ENCODE measurements around the gene CFAP99.

DNA sequence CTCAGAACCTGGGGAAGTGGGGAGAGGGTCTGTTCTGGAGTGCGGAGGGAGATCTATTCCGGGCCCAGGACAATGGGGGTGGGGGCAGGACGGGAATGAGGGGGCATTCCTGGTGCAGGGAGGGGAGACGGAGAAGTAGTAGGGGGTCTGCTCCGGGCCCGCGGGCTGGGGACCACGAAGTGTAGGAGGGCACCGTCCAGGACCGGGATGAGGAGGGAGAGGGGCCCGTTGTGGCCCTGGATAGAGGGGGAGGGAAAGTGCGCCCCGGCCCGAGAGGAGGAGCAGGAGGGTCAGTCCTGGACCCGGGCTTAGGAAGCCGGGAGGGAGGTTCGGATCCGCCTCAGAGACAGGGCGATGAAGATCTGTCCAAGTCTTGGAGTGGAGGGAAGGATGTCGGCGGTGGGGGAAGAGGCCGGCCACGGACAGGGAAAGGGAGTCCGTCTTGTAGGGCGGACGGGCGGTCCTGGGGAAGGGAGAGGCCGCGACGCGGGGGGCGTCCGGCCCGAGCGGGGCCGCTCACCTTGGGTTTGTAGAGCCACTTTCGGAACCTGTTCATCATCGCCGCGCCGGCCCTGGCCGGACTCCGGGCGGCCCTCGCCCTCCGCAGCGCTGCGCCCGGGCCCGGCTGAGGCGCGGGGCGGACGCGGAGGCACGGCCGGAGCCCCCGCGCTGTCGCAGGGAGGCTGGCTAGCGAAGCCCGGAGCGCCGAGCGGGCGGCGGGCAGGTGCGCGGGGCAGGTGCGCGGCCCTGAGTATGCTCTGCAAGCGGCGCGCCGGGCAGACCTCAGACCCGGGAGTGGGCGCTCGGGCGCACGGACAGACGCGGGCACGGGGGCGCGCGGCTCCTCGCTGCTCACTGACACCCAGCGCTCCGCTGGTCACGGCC lies 748 bp upstream of the CFAP99 start, which contains the start of gene ZFYVE28:
- TF ChIP-seq, protein P1, sequence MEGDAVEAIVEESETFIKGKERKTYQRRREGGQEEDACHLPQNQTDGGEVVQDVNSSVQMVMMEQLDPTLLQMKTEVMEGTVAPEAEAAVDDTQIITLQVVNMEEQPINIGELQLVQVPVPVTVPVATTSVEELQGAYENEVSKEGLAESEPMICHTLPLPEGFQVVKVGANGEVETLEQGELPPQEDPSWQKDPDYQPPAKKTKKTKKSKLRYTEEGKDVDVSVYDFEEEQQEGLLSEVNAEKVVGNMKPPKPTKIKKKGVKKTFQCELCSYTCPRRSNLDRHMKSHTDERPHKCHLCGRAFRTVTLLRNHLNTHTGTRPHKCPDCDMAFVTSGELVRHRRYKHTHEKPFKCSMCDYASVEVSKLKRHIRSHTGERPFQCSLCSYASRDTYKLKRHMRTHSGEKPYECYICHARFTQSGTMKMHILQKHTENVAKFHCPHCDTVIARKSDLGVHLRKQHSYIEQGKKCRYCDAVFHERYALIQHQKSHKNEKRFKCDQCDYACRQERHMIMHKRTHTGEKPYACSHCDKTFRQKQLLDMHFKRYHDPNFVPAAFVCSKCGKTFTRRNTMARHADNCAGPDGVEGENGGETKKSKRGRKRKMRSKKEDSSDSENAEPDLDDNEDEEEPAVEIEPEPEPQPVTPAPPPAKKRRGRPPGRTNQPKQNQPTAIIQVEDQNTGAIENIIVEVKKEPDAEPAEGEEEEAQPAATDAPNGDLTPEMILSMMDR (IDR thresholded peaks at IDR 0.05) = no peak
- TF ChIP-seq POLR2A (IDR thresholded peaks at IDR 0.05) = no peak
